Measurements from ENCODE around the gene MCM5.
"Not testable (repeated sequence)": the region's sequence is repeated elsewhere in the genome, so short reads cannot be mapped to it uniquely, and the experiment has no call there.

Gene MCM5

DNA sequence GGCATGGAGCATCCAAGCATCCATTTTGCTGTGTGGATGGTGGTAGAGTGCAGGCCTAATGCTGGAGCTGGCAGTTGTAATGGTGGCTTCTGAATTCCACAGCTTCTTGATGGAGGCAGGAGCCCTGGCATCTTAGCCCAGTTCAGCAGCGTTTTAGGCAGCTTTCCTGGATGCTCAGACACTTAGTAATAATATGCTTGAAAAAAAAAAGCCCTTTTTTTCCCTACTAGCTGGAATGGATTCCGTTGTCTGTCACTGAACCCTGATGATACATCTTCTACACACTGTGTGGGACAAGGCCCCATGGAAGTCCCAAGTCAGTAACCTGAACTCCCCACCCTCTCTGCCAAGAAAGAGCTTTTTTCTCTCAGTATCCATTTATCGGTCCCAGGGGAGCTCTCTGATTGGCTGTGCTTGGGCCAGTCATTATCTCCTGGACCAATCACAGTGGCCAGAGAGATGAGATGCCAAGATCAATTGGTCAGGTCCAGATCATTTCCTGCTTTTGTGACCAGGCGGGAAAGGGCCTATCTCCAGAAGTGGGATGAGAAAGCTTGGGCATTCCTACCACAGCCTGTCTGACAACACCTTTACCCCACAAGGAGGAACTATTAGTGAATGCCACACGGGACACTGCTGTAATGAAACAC is 34.2 kb downstream of the MCM5 start:
- DNase-seq, result no peak

DNA sequence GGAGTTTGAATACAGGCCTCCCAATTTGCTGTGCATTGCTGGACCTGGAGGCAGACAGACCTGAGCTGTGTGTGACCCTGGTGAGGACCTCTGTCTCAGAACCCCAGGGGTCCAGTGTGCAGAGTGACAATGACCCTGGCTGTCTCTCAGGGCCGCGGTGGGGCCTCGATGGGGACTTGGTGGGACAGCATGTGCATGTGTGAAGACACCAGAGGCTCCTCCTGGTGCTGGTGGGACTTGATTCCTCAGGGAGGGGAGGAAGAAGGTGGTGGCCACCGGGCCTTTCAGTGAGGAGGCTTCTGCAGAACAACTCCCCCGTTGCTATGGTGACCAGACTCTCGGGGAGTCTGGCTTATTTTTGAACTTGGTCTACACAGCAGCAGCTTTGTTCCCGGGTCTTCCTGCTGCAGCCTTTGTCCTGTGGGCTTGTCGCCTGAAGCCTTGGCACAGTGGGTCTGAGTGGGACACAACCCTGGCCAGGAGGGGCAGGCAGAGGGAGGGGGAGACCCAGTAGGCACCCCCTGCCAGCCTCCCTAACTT is 35.3 kb downstream of the MCM5 start:
- DNase-seq, result no peak

GRCh38 chr22:35436421-35436820 is 36.5 kb downstream of the MCM5 start:
- no peak for DNase-seq

- no peak for DNase-seq
Observed at GRCh38 chr22:35437049-35437448, 37.1 kb downstream of the MCM5 start.

GRCh38 chr22:35438673-35439364 is 38.9 kb downstream of the MCM5 start:
- DNase-seq, result not testable (repeated sequence)

- DNase-seq, result peak in 1 of 2 donors; percentile 5
Observed at GRCh38 chr22:35439365-35439717, 39.4 kb downstream of the MCM5 start.

DNA sequence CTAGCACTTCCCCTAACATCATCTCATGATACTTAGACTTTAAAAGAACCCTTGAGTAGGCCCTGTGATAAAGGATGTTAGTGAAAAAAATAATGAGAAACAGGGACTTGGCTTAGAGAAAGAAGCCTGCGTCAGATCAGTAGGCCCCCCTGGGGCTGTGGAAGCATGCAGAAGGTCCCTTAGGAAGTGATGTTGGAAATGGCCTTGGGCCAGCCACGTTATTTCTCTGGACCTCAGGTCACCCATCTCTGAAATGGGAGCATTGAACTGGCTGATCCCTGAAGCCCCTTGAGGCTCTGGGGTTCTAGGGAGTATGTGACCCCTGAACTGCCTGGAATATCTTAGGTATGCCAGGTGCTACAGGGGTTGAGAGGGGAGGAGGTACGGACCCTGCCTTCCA is 40.2 kb downstream of the MCM5 start:
- DNase-seq, result no peak

- DNase-seq, result no peak
Observed at GRCh38 chr22:35441489-35442100, 41.7 kb downstream of the MCM5 start.

DNA sequence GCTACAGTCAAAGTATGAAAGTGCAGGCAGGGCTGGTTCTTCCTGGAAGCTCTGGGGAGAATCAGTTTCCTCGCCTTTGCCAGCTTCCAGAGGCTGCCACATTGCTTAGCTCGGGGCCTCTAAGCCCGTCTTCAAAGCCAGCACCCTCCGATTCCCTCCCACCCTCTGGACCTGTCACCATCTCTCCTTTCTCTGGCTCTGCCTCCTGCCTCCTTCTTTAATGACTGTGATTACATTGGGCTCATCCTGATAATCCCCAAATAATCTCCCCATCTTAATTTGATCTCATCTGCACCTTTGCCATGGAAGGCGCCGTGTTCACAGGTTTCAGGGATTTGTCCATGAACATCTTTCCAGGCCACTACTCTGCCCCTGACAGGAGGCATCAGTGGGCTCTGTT is 42.5 kb downstream of the MCM5 start:
- DNase-seq, result no peak

- DNase-seq, result no peak
Observed at GRCh38 chr22:35443338-35443737, 43.4 kb downstream of the MCM5 start.

DNA sequence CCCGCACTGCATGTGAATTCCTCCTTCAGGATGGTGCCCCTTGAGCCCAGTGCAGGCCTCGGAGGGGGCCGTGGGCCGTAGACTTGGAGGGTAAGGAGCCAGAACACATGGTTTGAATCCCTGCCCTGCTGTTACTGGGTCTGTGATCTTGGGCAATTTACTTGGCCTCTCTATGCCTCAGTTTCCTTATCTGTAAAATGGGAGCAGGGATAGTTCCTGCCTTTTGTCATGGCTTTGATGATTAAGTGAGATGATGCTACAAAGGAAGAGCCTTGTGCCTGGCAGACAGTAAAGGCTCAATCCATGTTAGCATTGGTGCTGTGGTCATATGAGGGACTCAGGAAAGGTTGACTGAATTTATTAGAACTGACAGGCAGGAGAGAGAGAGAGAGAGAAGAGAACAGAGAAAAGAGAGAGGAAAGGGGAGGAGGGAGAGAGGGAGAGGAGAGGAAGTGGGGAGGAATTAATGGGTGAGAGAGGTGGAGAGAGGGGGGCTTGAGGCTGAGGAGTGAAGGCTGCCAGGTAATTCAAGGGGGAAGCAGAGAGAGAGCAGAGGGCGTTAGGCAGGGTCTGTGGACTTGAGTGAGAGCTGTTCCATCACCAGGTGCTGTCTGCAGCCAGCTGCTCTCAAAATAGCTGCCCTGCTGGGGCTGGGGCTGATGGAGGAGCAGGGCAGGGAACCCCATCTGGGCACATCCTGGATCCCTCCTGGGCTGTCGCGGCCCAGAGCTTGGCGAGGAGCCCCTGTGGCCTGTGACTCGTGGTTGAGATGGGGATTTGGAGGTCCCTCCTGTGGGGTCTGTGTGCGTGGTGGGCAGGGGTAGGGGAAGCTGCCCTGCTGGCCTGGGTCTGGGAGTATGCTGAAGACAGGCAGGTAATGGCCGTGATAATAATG is 44.1 kb downstream of the MCM5 start:
- no peak for DNase-seq

GRCh38 chr22:35444685-35445399 is 44.9 kb downstream of the MCM5 start:
- no peak for DNase-seq

DNA sequence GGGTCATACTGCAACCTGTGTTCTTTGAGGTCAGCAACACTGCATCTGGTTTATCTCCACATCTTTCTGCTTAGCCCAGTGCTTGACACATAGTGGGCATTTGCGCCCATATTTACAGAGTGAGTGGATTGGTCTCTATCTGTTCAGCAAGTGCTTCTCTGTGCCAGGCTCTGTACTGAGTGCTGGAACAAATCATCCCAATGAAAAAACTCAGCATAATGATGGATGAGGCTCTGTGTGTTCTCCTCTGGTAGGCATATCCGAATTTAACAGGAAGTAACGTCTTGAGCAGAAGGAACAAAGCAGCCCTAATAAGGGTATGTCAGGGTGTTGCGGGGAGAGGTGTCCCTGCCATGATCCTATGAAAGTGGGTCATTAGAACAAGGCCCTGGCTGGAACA is 46.0 kb downstream of the MCM5 start:
- no peak for DNase-seq

DNA sequence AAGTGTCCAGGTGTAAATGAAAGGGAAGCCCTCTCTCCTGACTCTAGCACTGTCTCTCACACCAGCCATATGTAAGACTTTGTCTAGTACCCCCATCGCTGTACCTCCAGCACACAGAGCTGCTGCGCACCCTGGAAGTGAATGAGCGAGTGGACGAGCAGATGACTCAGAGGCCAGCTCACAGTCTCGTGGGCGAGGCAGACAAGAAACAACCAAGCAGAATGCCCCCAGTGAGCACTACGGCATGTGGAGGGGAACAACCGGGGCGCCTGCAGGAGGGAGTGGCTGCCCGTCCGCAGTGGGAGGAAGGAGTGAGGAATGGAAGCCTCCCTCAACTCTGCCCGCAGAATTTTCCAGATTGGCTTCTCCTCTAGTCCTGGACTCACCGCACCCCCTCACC is 46.4 kb downstream of the MCM5 start:
- peak; percentile 40 to 74 for DNase-seq

- no peak for DNase-seq
Observed at GRCh38 chr22:35448523-35448922, 48.6 kb downstream of the MCM5 start.

- no peak for DNase-seq
Observed at GRCh38 chr22:35449829-35450689, 50.1 kb downstream of the MCM5 start.

DNA sequence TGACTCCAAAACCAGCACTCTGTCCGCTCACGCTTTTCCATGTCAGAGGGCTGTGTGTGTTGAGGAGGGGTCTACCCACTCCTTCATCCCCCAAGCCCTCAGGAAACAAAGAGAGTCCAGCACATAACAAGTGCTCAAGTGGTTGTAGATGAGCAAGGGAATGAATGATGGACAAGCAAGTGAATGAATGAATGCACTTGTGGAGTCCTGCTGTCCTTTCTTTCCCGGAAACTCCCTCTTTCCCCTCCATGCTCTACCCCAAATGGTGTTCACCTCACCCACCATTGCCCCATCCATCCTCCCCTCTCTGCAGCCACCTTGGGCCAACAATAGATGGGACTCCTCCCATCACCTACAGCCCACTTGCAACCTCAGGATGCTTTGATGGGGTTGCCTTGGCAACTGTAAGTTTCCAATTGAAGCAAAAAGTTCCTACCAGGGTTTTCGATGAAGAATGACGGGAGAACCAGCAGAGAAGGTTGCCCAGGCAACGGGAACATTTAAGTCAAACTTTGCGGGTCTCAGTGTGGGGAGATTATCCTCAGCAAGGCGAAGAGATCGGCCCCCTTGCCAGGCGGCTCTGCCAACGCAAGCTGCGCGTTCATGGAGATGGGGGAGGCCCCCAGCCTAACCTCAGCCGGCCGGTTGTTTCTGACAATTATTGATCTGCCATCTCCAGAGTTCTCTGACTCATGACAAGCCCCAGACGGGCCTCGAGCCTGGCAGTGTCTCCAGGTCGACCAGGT is 51.1 kb downstream of the MCM5 start:
- no peak for DNase-seq

- DNase-seq, result no peak
Observed at GRCh38 chr22:35451592-35451991, 51.7 kb downstream of the MCM5 start.

- no peak for DNase-seq
Observed at GRCh38 chr22:35452351-35452781, 52.4 kb downstream of the MCM5 start.

Data from inflammatory macrophage (primary cell).